GM13976 (cell line): ENCODE results near the gene ADRB2.

Experiments
- DNase-seq: peaks from one replicate; pipeline ENCODE4 v3.0.0; 2012; ENCODE audit warnings: low spot score
- in situ Hi-C: fragments of 300-500 bp; cut with MboI; formaldehyde crosslinking; loops from one replicate; pipeline ENCODE4 v1.12.0; 2022; ENCODE audit warnings: low sequenced_read_pairs, mixed read lengths, inconsistent platforms; ENCODE audit not compliant: unreplicated experiment
- TF ChIP-seq, protein P1 (sequence below): IDR thresholded peaks from 2 replicates; pipeline ENCODE4 v1.5.1; 2012; ENCODE audit warnings: borderline replicate concordance, mild to moderate bottlenecking; ENCODE audit not compliant: insufficient read depth; ENCODE audit errors: extremely low read depth, missing control alignments, control extremely low read depth

The ADRB2 gene

DNA sequence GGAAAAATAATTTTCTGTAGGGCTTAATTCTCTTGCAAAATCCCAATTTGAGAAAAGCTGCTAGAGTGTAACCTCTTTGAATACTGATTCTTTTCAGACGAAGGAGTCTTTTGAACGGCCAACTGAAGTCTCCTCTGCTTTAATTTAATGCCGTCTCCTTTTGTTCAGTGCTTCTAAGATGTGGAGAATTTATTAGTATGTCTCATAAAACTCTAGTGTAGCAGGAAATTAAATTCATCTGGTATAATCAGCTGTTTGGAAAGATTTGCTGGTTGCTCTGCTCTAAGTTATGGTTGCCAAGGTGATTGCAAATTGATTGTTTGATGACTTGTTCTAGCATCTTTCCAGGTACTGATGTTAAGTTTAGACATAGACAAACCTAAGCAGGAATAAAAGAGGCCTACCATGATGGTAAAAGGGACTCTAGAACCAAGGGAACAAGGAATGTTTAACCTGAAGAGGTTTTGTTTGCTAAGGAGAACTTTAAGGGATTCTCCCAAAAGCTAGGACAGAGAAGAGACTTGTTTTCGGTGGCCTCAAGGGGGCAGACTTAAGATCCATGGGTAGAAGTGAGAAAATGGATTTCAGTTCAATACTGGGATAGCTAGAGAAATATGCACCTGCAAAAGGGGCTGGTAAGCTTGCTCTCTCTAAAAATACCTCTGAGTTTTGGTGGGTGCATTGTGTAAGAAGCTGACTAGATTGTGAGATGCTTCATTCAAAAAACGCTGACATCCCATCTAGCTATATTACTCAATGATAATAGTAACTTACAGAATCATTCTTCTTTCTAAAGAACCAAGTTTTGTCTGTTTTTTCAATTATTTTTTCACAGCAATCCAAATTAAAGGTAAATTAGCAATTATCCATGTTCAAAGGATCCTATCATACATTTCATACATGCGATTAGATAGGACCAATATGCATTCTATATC lies 5.7 kb upstream of the ADRB2 start:
- in situ Hi-C loops, result no loop called here
- TF ChIP-seq, protein P1, sequence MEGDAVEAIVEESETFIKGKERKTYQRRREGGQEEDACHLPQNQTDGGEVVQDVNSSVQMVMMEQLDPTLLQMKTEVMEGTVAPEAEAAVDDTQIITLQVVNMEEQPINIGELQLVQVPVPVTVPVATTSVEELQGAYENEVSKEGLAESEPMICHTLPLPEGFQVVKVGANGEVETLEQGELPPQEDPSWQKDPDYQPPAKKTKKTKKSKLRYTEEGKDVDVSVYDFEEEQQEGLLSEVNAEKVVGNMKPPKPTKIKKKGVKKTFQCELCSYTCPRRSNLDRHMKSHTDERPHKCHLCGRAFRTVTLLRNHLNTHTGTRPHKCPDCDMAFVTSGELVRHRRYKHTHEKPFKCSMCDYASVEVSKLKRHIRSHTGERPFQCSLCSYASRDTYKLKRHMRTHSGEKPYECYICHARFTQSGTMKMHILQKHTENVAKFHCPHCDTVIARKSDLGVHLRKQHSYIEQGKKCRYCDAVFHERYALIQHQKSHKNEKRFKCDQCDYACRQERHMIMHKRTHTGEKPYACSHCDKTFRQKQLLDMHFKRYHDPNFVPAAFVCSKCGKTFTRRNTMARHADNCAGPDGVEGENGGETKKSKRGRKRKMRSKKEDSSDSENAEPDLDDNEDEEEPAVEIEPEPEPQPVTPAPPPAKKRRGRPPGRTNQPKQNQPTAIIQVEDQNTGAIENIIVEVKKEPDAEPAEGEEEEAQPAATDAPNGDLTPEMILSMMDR, result peak; percentile 39
- DNase-seq, result no peak

DNA sequence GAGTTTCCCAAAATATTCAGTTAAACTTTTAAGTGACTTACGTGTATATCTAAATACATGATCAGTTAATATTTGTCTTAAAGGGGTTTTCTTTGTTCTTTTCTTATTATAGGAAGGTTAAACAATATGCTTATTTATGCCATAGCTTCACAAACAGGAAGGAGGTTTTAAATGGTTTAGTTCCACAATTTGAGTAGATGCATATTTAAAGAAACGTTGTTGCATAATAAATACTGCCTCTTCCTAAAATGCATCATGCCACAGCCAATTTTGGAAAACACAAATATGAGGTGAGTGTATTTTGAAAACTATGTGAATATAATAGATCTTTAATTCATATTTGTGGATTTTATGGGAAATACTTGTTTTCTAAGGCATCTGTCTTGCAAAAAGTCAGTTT lies 2.5 kb upstream of the ADRB2 start:
- TF ChIP-seq, protein P1, result no peak
- in situ Hi-C loops, result no loop called here
- DNase-seq, result no peak

DNA sequence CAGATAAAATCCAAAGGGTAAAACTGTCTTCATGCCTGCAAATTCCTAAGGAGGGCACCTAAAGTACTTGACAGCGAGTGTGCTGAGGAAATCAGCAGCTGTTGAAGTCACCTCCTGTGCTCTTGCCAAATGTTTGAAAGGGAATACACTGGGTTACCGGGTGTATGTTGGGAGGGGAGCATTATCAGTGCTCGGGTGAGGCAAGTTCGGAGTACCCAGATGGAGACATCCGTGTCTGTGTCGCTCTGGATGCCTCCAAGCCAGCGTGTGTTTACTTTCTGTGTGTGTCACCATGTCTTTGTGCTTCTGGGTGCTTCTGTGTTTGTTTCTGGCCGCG lies 727 bp upstream of the ADRB2 start:
- in situ Hi-C loops, result no loop called here

DNA sequence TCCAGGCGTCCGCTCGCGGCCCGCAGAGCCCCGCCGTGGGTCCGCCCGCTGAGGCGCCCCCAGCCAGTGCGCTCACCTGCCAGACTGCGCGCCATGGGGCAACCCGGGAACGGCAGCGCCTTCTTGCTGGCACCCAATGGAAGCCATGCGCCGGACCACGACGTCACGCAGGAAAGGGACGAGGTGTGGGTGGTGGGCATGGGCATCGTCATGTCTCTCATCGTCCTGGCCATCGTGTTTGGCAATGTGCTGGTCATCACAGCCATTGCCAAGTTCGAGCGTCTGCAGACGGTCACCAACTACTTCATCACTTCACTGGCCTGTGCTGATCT lies 294 bp downstream of the ADRB2 start:
- DNase-seq, result no peak
- in situ Hi-C loops, result no loop called here
- TF ChIP-seq, protein P1, result no peak

More for the DNA sequence above, 727 bp upstream of the ADRB2 start:
- DNase-seq, result no peak
- TF ChIP-seq, protein P1, result no peak

DNA sequence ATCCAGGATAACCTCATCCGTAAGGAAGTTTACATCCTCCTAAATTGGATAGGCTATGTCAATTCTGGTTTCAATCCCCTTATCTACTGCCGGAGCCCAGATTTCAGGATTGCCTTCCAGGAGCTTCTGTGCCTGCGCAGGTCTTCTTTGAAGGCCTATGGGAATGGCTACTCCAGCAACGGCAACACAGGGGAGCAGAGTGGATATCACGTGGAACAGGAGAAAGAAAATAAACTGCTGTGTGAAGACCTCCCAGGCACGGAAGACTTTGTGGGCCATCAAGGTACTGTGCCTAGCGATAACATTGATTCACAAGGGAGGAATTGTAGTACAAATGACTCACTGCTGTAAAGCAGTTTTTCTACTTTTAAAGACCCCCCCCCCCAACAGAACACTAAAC lies 1.3 kb downstream of the ADRB2 start:
- no peak for DNase-seq
- TF ChIP-seq, protein P1, result no peak
- in situ Hi-C loops, result no loop called here

DNA sequence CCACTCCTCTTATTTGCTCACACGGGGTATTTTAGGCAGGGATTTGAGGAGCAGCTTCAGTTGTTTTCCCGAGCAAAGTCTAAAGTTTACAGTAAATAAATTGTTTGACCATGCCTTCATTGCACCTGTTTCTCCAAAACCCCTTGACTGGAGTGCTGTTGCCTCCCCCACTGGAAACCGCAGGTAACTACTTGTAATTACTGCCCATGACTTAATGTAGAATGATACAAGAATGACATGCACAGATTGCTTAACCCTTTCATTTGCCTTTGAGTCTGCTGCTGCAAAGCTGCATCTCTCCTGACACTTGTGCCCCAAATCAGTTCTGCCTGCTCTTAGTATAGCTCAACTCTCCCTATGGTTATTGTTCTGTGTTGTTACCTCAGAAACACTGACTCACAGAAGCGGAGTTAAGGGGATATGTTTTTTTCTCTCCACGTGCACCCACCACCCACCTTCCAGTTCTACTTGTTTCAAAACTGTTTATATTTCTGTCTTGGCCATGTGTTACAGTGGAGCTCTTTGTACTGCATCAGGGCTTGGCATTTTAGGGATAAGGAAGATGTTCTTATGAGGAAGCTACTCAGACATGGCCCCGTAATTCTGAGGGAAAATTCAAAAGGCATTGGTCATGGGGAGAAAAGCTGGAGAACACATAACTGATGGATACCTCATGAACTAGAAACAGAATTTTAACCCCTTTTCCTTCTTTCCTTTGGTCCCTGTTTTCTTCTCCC lies 2.3 kb downstream of the ADRB2 start:
- in situ Hi-C loops, result no loop called here
- TF ChIP-seq, protein P1, result no peak
- no peak for DNase-seq
